GM18511 (cell line): ENCODE data around the gene SCYL1.

Source experiments
- ATAC-seq: cut with Tn5 transposase; IDR thresholded peaks from one replicate; pipeline ENCODE4 v1.9.1; 2021; ENCODE audit warnings: mild to moderate bottlenecking, moderate library complexity; ENCODE audit not compliant: unreplicated experiment

Gene SCYL1

DNA sequence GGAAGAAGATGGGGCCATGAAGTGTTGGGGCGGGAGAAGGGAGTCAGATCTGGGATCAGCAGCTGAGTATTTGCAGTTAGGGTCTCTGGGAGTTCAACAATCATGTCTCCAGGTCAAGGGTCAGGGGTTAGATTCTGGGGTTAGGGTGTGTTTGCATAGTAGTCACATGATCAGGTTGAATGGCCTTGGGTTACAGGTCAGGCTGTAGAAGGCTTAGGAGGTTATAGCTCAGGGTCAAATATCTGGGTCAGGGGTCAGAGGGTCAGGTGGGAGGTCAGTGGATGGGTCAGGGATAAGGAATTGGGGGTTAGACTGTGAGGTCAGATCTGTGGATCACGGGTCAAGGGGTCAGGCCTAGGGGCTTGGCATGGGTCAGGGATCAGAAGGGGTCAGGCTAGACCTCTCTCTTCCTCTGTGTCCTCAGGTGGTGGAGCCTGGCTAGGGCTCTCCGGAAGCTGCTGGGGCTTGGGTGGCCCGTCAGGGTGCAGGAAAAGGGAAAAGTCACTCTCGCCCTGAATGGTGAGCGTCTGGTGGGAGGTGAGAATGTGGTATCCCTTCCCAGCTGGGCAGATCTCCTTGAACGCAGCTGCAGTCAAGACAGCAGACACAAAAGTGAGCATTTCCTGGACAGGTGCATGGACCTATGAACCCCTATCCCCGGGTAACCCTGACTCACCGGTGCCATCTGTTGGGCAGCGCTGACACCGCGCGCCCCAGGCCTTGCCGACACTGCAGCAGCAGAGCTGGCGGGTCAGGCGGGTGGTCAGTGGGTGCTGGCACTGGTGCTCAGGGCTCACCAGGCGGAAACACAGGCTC, 26.9 kb downstream of the SCYL1 start:
- ATAC-seq = peak; percentile 58

DNA sequence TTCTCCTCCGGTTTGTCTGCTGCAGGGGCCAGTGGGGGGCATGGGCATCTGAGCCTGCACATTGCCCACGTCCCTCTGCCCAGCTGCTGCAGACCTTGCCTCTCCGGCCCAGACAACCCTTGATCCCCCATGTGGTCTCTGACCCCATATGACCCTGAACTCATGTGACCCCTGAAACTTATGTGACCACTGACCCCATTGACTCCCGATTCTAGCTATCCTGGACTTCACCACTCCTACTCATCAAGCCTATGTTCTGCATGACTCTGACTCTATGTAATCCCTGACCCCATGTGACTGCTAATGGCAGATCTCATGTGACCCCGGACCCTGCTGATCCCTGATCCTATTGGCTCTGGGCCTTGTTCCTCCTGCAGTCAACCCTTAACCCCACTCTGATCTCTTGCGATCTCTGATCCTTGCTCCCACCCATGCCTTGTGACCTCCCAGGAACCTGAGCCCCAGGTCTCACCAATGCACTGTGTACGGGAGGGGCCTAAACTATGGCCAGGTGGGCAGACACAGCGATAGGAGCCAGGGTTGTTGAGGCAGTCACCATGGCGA, 27.6 kb downstream of the SCYL1 start:
- no peak for ATAC-seq

DNA sequence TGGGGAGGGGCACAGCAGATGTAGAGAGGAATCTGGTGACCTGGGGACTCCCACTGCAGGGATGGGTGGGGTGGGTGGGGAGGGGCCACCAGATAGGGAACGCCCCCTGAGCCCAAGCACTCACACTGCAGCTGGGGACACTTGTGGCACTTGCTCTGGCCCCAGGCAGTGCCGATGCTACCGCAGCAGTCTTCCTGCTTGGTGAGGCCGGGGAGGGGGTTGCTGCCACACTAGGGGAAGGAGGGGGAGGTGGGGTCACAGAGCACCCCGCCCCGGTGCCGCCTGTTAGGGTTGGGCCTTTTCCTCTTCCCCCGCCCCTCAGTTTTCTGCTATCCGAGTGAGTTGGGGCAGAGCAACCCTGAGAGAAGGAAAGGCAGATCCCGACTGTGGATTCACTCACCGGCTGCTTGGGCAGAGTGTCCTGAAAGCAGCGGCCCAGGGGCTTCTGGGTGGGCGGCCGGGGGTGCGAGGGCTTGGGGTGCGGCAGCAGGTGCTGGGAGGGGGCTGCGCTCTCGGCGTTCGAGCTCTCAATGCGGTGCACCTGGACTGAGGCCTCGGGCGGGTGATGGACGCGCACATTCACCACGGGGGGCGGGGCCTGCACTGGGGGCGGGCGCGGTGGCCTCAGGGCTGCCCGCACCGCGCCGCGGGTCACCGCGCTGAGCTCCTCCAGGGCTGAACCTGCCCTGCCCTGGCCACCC, 28.6 kb downstream of the SCYL1 start:
- no peak for ATAC-seq

DNA sequence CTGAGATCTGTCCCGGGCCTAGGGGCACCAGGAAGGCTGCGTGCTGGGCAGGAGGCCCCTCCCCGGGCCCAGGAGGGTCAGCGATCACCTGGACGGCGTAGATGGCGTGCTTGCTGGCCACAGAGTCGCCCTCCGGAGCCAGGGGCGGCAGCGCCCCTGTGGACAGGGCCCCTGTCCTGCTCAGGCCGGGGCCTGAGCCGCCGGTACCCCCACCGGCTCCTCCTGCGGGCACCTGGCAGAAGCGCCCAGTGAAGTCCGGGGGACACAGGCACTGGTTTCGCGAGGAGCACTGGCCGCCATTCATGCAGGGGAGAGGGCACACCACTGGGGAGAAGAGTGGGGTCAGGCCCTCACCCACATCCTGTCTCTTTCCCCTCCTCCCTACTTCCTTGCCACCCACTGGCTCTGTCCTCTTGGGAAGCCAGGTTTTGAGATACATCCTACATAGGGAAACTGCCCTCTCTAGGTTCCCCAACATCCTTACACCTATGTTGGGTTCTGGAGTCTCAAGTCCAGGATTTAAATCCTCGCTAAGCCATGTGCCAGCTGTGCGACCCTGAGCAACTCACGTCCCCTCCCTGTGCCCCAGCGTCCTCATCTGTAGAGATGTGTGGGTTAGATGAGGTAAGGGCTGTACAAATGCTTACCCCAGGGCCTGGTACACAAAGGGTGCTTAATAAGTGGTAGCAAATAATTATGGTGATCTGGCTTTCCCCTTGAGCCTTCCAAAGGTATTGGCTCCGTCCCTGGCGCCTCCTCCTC, 29.4 kb downstream of the SCYL1 start:
- no peak for ATAC-seq

DNA sequence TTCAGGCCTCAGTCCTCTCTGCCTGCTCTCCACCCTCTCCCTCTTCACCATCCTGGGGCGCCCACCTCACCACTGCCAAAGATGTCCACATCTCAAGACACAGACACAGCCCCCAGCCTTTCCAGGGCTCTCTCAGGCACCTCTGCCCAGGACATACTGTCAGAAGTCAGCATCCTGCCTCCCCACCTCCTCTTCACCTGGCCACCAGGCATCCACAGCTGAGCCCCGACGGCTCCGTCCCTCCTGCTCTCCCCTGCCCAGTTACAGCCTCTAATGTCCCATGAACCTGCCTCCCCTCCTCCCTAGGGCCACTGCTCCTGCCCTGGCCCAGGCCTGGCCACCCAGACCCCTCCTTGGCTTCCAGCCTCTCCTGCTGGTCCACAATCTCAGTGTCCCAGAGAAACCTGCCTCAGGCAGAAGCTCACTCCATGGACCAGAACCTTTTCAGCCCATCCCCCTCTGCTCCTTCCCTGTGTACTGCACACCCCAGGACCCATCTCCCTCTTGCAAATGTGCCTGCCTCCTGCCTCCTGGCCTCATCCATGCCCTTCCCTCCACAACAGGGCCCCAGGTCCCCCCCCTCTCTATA, 30.1 kb downstream of the SCYL1 start:
- ATAC-seq = no peak

DNA sequence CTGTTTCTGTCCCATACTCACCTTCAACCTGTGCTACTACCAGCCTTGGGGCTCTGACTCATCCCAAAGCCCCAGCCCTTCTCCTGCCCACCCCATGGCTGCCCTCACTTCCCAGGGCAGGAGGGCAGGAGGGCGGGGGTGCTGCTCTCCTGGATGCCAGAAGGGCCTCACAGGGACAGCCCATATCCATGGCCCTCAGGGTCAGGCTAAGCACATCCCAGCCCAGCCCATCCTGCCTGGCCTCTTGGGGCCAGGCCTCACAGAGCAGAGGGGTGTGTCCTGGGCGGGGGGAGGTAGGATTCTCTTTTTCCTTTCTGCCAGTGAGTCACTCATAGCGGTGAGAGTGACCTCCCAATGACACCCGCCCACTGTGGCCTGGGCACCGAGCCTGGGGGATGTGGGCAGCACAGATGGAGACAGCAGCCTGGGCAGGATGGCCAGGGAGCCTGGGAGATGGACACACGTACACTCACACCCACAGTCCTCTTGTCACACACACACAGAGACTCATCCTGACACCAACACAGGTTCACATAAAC, 30.9 kb downstream of the SCYL1 start:
- no peak for ATAC-seq

DNA sequence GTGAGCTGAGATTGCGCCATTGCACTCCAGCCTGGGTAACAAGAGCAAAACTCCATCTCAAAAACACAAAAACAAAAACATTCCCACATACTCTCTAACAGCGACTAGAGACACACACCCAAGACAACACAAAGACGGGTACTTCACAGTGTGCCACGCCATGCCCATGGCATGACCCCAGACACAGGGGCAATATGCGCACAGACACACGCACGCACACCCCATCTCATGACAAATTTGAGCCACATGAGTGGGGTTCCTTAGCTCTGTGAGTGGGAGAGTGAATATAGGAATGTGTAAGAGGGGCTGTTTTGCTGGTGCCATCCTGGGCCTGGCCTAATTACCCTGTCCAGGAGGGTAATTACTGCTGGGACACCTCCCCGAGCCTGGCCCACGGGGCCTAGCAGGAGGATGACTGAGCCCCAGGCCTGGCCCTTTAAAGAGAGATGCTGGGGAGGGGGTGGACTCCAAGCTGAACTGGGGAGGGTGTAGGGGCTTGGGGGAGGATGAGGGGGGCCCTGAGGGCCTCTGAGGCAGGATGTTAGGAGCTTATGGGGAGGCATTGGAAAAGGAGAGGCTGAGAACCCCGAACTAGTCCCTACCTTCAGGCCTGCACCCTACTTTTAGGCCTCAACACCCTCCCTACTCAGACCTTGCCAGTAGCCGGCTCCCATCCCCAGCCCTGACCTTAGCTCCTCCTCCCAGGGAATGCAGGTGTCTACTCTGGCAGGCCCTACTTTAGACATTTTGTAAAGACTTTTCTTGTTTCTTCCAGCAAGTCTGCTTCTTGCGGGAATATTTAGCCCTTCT, 31.8 kb downstream of the SCYL1 start:
- ATAC-seq = no peak

DNA sequence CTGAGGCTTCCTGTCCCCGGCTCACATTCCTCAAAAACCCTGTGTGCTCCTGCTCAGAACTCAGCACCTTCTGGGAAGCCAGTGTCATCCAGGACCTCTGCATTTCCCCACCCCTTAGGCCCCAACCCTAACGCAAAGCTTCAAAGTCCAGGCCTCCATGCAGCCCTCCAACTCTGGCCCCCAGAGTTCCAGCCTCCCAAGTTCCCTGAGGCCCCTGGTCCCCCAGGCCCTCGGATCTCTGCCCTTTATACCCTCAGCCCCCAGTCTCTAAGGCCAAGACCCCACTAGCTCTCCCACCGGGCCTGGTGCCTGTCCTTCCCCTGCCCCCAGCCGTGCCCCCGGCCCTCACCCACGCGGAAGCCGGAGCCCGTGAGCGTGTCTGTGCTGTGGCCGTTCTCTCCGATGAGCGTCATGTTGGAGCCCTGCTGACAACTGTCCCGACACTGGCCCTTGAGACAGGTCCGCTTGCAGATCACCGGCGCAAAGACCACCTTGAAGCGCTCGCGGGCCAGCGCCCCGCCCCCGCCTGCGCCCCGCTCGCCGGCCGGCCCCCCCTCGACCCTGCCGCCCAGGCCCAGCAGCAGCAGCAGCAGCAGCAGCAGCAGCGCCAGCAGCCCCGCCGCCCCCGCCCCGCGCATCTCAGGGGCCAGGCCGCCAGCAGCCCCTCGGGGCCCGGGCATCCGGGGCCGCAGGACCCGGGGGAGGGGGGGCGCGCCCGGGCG, 32.6 kb downstream of the SCYL1 start:
- ATAC-seq = no peak

DNA sequence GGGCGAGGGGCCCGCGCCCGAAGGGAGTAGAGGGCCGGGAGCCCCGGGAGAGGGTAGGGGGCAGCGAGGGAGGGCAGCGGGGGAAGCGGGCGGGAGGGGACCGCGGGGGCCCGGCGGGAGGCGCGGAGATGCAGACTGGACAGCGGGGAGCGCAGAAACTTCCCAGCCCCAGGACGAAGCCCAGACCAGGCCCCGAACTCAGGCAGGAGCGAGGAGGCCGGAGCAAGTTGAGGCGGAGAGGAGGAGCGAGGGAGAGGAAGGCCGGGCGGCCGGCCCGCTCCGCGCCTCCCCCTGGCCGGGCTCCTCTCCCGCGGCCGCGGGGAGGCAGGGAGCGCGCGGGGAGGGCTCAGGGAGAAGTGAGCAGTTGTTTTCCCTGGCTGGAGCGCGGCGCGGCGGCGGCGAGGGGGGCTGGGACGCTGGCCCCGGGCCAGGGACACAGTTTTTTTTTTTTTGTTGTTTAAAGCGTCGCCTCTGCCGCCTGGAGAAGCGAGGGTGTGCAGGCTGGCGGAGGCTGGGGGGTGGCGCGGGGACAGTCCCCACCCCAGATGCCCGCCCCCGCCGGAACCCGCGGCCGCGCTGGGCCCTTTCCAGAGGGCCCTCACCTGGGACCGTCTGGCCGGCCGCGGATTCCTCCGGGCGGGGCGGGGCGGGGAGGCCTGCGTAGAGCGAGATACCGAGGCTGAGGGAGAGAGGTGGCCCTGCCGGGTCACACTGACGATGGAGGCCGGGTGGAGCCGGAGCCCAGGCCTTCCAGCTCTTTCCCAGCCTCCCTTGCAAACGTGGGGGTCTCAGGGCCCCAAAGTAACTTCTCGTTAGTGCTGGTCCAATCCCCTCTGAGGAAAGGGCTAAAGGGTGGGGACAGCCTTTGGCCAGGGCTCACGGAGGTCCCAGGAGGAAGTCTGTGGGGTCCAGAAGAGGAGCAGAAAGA, 33.4 kb downstream of the SCYL1 start, which contains the start of gene LTBP3:
TSS of gene LTBP3 (minus strand) at position 358 of the 928 bp plus-strand sequence. CDS start 400 bp downstream, outside the sequence.
- ATAC-seq = no peak

DNA sequence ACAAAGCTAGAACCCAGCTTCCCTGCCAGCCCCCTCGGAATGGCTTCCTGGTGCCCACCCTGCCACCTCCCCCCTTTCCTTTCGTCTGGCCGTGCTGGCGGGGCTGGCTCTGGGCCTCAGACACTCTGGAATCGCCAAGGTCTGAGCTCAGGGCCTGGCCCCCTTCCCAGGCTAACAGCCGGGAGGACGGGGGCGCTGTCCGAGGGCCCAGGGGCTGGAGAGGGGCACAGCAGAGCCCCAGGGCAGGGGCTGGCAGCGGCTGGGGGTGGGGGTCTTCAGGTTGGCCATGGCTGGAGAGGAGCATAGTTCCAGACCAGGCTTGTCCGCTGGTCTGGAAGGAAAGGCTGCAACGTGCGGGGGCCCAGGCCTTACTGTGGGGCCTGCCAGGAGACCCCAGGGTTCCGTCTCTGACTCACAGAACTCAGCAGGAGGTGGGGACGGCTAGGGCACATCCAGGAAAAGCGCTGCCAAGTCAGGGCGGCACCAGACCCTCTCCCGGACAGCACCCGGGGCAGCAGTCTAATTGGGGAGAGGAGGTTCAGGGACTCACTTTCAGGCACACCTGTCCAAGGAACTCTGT, 34.1 kb downstream of the SCYL1 start:
- ATAC-seq = no peak

DNA sequence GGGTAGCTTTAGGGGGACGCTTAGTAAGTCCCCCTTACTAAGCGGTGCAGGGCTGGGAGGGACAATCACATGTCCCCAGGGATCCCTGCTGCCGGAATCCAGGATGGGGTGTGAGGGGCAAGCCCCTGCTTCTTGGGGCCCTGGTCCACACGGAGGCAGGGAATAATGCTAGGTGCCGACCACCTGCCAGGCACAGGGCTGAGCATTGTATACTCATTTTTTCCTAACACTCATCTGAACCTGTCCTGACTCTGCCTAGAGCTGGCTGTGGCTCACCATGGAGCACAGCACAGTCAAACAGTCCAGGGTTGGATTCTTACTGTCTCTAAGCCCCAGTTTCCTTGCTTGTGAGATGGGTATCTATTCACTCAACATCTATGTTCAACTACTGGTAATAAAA, 34.7 kb downstream of the SCYL1 start:
- no peak for ATAC-seq

DNA sequence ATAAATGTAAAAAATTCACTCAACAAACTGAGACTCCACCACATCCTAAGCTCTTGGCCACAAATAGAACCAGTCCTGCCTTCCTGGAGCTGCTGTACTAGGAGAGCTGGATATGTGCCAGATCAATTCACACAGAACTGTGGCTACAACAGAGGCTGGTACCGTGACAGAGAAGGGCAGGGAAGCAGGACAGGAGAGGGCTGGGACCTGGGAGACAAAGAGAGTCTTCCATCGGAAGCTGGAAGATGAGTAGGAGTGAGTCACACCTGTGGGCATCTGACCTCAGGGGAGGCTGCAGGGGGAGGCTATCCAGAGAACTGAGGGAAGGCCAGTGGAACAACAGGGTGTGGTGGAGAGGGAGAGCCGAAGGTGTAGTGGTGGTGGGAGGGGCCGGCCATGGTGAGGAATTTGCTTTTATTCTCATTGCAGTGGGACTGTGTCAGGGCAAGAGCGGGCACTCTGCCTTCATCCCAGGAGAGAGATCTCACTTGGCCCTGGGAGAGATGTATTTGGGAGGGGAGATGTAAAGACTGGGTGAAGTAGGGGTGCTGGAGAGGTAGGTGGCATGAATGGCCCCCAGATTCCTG, 35.2 kb downstream of the SCYL1 start:
- ATAC-seq = no peak

DNA sequence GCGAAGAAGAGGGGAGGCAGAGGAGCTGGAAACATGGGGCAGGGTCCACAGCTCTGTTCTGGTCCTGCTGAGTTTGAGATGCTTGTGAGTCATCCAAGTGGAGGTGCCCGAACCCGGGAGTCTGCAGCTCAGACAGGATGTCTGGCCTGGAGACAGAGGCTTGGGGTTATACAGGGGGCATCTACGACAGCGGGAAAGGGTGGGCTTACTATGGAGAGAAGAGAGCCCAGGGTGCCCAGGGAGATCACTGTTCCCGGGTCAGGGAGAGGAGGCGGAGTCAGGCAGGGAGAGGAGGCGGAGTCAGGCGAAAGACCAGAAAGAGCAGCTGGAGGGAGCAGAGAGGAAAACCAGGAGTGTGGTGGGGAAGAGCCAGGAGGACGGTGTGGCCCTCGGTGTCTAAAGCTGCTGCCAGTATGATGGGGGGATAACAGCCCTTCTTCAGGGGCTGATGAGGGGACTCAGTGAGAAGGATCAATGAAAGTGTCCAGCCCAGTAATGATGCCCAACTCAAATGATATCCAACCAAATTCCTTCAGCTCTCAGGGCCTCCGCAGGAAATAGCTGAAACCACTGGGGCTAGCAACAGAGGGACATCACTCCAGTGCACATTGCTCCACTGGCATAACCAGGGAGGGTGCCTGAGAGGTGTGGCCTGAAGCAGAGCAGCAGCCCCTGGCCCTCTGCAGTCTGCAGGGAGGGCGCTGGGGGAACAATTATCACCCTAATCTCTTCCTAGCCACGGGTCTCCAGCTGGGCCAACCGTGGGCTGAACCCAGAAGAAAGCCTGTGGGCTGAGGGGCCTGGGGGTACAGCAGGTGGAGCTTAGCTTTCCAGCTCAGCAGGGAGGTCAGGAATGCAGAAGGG, 35.9 kb downstream of the SCYL1 start:
- ATAC-seq = no peak

DNA sequence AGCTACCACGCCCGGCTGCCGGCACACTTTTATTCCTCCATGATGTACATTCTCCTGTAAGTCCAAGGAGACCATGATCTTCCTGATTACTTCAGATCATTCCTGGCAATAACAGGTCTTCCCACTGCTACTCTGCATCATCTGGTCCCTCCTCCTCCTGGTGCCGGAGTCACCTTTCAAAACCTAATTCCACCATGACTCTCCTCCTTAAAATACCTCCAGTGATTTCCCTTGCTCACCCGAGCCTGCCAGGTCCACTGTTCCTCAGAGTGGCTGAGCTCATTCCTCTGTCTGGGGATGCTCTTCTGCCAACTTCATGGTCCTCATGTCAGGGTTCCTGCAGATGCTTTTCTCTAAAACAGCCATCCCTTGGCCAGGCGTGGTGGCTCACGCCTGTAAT, 37.1 kb downstream of the SCYL1 start:
- no peak for ATAC-seq

DNA sequence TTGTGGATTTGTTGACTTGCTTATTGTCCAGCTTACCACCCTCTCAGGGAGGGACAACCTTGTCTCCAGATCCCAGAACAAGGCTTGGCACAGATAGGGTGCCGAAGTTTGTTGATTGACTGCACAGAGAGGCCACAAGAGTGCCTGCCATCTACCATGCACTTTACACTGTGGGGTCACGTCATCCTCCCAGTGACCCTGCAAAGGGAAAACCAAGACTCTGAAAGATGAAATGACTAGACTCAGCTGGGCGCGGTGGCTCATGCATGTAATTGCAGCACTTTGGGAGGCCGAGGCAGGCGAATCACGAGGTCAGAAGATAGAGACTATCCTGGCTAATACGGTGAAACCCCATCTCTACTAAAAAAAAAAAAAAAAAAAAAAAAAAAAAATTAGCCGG, 37.9 kb downstream of the SCYL1 start:
- no peak for ATAC-seq

DNA sequence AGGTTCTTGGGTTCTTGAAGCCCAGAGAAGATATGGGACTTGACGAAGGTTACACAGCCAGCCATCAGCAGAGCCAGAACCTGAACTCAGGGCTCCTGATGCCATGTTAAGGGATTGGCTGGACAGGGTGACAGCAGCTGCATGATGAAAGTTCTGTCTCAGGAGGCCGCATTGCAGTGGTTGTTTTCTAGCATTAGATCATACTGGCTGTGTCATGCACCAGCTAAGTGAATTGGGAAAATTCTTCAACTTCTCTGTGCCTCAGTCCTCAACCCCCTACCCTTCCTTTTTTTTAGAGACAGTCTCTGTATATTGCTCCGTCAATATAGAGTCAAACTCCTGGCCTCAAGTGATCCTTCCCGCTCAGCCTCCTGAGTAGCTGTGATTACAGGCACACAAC, 38.7 kb downstream of the SCYL1 start:
- ATAC-seq = no peak
